ENCODE results near the gene IRF7.
A peak's percentile ranks its signal among the peaks of the same experiment; 100 is the strongest.

IRF7 gene

DNA sequence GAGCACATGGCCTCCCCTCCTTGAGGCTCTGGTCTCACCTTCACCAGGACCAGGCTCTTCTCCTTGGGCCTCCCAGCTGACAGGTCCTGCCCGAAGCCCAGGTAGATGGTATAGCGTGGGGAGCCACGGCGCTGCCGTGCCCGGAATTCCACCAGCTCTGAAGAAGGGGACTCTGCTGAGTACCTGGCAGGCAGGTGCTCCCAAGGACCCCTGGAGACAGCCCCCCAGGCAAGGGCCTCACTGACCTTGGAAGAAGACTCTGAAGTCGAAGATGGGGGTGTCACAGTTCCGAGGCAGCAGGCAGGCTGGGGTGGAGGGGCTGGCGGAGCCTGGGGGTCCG is 2.8 kb downstream of the IRF7 start:
- ATAC-seq (replicated peaks): no peak
- no peak for DNase-seq
- peaks cover 6 to 21% of the 10 kb centered on the region in 2 donors for H3K4me1 Mint-ChIP-seq (ENCODE audit: low read depth in 2 of 2)
- no peaks in the 10 kb centered on the region for H3K27me3 Mint-ChIP-seq
- peak overlapping the region; percentile 22 to 90 for H3K27ac Mint-ChIP-seq
- H3K4me3 Mint-ChIP-seq: no peak overlapping the region
- peaks cover 73% of the 10 kb centered on the region for H3K36me3 Mint-ChIP-seq (ENCODE audit: insufficient read depth)
- H3K9me3 Mint-ChIP-seq: no peaks in the 10 kb centered on the region

DNA sequence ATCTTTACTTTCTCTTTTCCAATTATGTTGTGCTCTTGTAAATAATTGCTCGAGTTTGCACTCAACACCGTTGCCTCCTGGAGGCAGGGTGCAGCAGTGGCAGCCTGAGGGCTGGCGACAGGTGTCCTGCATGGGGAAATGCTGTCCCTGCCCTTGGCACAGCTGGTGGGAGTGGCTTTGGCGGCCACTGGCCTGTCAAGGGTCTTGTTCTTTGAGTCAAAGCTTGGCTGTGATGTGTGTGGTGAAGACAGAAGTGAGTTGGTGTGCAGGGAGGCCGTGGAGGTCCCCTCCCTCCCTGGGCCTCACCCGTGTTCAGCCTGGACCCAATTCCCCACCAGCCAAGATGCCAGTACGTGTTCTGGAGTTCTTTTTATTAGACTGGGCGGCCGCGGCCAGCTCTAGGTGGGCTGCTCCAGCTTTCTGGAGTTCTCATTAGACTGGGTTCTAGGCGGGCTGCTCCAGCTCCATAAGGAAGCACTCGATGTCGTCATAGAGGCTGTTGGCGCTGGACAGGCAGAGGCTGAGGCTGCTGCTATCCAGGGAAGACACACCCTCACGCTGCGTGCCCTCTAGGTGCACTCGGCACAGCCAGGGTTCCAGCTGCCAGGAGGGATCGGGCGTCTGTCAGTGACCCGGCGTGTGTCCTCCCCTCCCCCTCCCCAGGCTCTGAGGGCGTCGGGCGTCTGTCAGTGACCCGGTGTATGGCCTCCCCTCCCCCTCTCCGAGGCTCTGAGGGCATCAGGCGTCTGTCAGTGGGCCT is 3.4 kb downstream of the IRF7 start:
- peaks cover 71% of the 10 kb centered on the region for H3K36me3 Mint-ChIP-seq (ENCODE audit: insufficient read depth)
- H3K9me3 Mint-ChIP-seq: no peaks in the 10 kb centered on the region
- DNase-seq (no peak), ATAC-seq (replicated peaks) (no peak)
- H3K27me3 Mint-ChIP-seq: no peaks in the 10 kb centered on the region
- H3K4me1 Mint-ChIP-seq (ENCODE audit: low read depth in 2 of 2): peaks cover 6 to 21% of the 10 kb centered on the region in 2 donors
- H3K27ac Mint-ChIP-seq: peak overlapping the region; percentile 86 to 90
- peak overlapping the region in 1 of 2 donors; percentile 6 for H3K4me3 Mint-ChIP-seq

DNA sequence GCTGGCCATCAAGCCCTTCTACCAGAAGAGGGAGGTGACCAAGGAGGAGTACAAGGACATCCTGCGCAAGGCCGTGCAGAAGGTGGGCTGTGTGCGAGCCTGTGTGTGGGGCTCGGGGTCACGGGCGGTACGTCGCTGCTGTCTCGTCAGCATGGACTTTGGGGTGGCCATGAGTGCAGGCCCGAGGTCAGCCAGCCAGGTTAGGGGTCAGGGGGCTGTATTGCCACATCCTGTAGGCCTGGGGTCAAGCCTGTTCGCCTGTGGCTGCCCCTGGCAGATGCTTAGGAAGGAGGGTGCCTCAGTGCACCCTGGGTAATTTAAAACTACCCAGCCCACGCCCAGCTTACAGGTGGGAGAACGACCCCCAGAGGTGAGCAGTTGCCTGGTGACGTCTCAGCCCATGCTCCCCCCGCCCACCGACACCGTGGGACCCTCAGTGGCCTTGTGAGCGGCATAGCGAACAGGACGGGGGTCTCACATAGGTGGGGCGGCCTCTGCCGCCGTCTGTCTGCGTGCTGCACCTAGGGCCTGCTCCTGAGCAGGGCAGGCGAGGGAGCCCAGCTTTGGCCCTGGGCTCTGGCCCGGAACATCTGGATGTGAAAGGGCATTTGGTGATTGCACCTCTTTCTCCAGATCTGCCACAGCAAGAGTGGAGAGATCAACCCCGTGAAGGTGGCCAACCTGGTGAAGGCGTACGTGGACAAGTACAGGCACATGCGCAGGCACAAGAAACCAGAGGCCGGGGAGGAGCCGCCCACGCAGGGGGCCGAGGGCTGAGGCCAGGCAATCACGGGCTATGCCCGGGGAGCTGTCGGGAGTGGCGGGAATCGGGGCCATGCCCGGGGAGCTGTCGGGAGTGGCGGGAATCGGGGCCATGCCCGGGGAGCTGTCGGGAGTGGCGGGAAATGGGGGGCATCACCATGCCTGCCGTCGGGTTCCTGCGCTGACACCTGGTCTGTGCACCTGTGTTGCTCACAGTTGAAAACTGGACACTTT is 4.5 kb downstream of the IRF7 start:
- DNase-seq (no peak), ATAC-seq (replicated peaks) (no peak)
- Mint-ChIP-seq H3K9me3 (no peaks in the 10 kb centered on the region), H3K4me3 (peak overlapping the region in 1 of 2 donors; percentile 6), H3K27ac (peak overlapping the region in 1 of 2 donors; percentile 90), H3K27me3 (no peaks in the 10 kb centered on the region), H3K36me3 (ENCODE audit: insufficient read depth) (peaks cover 81% of the 10 kb centered on the region), H3K4me1 (ENCODE audit: low read depth in 2 of 2) (peaks cover 6 to 20% of the 10 kb centered on the region in 2 donors)

DNA sequence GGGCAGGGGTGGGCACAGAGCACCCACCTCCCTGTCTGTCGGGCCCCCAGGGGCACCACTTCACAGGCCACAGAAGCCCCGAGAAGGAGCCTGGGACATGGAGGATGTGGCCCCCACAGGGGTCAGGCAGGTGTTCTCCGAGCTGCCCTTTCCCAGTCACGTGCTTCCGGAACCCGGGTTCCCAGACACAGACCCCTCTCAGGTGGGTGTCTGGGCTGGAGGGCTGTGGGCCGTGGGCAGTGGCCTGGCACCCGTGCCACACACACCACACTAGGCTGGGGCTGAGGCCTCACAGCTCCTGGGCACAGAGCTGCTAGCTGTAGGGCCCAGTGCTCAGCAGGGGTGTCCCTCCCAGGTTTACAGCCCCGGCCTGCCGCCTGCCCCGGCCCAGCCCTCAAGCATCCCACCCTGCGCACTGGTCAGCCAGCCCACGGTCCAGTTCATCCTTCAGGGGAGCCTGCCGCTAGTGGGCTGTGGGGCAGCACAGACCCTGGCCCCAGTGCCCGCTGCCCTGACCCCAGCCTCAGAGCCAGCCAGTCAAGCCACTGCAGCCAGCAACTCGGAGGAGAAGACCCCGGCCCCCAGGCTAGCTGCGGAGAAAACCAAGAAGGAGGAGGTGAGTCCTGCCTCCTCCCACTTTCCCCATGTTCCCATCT is 5.5 kb downstream of the IRF7 start:
- no peak for DNase-seq
- Mint-ChIP-seq H3K27ac (peak overlapping the region in 1 of 2 donors; percentile 90), H3K36me3 (ENCODE audit: insufficient read depth) (peaks cover 71% of the 10 kb centered on the region), H3K9me3 (no peaks in the 10 kb centered on the region), H3K27me3 (no peaks in the 10 kb centered on the region), H3K4me1 (ENCODE audit: low read depth in 2 of 2) (peaks cover 0 to 17% of the 10 kb centered on the region in 2 donors), H3K4me3 (no peak overlapping the region)
- no peak for ATAC-seq (replicated peaks)

DNA sequence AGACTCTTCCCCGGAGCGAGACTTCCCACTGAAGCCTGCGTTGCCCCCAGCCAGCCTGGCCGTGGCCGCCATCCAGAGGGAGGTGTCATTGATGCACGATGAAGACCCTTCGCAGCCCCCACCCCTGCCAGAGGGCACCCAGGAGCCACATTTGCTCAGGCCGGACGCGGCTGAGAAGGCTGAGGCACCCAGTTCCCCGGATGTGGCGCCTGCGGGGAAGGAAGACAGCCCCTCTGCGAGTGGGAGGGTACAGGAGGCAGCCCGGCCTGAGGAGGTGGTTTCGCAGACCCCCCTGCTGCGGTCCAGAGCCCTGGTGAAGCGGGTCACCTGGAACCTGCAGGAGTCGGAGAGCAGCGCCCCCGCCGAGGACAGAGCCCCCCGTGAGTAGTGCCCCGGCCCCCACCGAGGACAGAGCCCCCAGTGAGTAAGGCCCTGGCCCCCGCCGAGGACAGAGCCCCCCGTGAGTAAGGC is 6.4 kb downstream of the IRF7 start:
- Mint-ChIP-seq H3K27ac (no peak overlapping the region), H3K4me3 (no peak overlapping the region), H3K36me3 (ENCODE audit: insufficient read depth) (peaks cover 71% of the 10 kb centered on the region), H3K4me1 (ENCODE audit: low read depth in 2 of 2) (peaks cover 0 to 17% of the 10 kb centered on the region in 2 donors), H3K9me3 (no peaks in the 10 kb centered on the region), H3K27me3 (no peaks in the 10 kb centered on the region)
- ATAC-seq (replicated peaks) (no peak), DNase-seq (no peak)

DNA sequence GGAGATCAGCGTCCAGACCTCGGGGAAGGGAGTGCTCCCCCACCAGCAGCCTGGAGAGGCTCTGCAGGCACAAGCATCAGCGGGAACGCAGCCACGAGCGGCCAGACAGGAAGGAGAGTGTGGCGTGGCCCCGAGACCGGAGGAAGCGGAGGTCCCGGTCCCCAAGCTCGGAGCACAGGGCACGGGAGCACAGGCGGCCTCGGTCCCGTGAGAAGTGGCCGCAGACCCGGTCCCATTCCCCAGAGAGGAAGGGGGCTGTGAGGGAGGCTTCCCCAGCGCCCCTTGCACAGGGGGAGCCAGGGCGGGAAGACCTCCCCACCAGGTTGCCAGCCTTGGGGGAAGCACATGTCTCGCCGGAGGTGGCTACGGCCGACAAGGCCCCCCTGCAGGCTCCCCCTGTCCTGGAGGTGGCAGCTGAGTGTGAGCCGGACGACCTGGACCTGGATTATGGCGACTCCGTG is 6.9 kb downstream of the IRF7 start:
- DNase-seq (no peak), ATAC-seq (replicated peaks) (no peak)
- H3K27ac Mint-ChIP-seq: peak overlapping the region in 1 of 2 donors; percentile 72
- peaks cover 72% of the 10 kb centered on the region for H3K36me3 Mint-ChIP-seq (ENCODE audit: insufficient read depth)
- no peaks in the 10 kb centered on the region for H3K9me3 Mint-ChIP-seq
- no peaks in the 10 kb centered on the region for H3K27me3 Mint-ChIP-seq
- H3K4me3 Mint-ChIP-seq: no peak overlapping the region
- peaks cover 0 to 13% of the 10 kb centered on the region in 2 donors for H3K4me1 Mint-ChIP-seq (ENCODE audit: low read depth in 2 of 2)

DNA sequence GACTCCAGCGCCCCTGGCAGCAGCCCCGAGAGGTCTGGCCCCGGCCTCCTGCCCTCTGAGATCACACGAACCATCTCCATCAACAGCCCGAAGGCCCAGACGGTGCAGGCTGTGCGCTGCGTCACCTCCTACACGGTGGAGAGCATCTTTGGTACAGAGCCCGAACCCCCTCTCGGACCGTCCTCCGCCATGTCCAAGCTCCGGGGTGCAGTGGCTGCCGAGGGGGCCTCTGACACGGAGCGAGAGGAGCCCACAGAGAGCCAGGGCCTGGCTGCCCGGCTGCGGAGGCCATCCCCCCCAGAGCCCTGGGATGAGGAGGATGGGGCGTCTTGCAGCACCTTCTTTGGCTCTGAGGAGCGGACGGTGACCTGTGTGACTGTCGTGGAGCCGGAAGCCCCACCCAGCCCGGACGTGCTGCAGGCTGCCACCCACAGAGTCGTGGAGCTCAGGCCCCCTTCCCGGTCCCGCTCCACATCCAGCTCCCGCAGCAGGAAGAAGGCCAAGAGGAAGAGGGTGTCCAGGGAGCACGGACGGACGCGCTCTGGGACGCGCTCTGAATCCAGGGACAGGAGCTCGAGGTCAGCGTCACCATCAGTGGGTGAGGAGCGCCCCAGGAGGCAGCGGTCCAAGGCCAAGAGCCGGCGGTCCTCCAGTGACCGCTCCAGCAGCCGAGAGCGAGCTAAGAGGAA is 7.6 kb downstream of the IRF7 start:
- Mint-ChIP-seq H3K4me3 (no peak overlapping the region), H3K4me1 (ENCODE audit: low read depth in 2 of 2) (peaks cover 0 to 10% of the 10 kb centered on the region in 2 donors), H3K27ac (peak overlapping the region in 1 of 2 donors; percentile 72), H3K36me3 (ENCODE audit: insufficient read depth) (peaks cover 71% of the 10 kb centered on the region), H3K9me3 (no peaks in the 10 kb centered on the region), H3K27me3 (no peaks in the 10 kb centered on the region)
- ATAC-seq (replicated peaks) (no peak), DNase-seq (no peak)

DNA sequence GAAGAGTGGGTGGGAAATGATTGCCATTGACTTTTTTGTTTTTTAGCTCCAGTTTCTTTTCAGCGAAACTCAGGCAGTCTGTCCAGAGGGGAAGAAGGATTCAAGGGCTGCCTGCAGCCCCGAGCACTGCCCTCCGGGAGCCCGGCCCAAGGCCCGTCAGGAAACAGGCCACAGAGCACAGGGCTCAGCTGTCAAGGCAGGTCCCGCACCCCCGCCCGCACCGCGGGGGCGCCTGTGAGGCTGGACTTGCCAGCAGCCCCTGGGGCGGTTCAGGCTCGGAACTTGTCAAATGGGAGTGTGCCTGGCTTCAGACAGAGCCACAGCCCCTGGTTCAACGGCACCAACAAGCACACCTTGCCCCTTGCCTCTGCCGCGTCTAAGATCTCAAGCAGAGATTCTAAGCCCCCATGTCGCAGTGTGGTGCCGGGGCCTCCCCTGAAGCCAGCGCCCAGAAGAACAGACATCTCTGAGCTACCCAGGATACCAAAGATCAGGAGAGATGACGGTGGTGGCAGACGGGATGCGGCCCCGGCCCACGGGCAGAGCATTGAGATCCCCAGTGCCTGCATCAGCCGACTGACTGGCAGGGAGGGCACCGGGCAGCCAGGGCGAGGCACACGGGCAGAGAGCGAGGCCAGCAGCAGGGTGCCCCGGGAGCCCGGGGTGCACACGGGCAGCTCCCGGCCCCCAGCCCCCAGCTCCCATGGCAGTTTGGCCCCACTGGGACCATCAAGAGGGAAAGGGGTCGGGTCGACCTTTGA is 8.6 kb downstream of the IRF7 start:
- Mint-ChIP-seq H3K27me3 (no peaks in the 10 kb centered on the region), H3K4me1 (ENCODE audit: low read depth in 2 of 2) (peaks cover 0 to 3% of the 10 kb centered on the region in 2 donors), H3K9me3 (no peaks in the 10 kb centered on the region), H3K4me3 (no peak overlapping the region), H3K36me3 (ENCODE audit: insufficient read depth) (peaks cover 74% of the 10 kb centered on the region), H3K27ac (peak overlapping the region in 1 of 2 donors; percentile 55)
- ATAC-seq (replicated peaks) (no peak), DNase-seq (no peak)

DNA sequence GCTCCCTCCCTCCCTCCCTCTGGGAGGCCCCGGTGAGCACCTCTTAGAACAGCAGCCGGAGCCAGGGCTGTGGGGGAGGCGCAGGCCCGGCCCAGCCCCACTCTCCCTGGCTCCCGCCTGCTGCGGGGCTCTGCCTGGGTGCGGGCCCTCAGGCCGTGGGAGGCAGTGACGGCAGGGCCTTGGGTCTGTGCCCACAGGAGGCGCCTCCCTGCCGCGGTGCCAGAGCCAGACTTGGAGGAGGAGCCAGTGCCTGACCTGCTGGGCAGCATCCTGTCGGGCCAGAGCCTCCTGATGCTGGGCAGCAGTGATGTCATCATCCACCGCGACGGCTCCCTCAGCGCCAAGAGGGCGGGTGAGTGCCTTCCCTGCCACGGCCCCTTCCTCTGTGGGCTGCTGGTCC is 9.5 kb downstream of the IRF7 start:
- Mint-ChIP-seq H3K36me3 (ENCODE audit: insufficient read depth) (peaks cover 74% of the 10 kb centered on the region), H3K27ac (peak overlapping the region in 1 of 2 donors; percentile 55), H3K4me3 (no peak overlapping the region), H3K9me3 (no peaks in the 10 kb centered on the region), H3K4me1 (ENCODE audit: low read depth in 2 of 2) (peaks cover 0 to 1% of the 10 kb centered on the region in 2 donors), H3K27me3 (no peaks in the 10 kb centered on the region)
- ATAC-seq (replicated peaks): no peak
- DNase-seq: no peak

DNA sequence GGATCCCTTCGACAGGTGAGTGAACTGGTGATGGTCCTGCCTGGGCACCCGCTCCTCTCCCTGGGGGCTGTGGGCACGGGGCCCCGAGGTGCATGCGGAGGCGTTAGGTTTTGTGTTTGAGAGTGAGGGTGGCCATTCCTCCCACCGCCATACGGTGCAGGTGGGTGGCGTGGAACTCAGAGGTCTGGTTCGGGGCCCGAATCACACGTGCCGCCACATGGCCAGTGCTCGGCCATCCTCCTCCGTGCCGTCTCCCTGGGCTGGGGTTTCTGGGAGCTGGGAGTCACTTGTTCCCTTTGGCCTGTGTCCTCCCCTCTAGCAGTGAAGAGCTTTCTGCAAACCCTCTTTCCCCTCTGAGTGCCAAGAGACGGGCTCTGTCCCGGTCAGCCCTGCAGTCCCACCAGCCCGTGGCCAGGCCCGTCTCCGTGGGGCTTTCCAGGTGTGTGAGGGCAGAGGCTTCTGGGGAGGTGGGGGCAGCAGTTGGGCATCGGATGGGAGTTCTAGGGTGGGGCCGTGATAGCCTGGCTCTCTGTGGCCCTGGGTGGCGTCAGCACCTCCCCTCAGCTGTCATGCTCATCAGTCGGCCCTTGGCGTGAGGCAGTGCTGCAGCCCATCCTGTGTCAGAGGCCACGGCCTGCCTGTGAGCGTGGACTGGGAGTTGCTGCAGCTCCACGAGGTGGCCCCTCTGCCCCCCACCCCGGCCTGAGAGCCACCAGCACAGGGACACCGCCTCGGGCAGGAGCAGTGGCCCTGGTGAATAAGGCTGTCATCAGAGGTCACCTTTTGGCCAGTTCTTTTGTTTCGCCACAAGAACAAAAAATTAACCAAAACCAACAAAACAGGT is 10.2 kb downstream of the IRF7 start:
- DNase-seq (no peak), ATAC-seq (replicated peaks) (no peak)
- H3K27me3 Mint-ChIP-seq: no peaks in the 10 kb centered on the region
- no peak overlapping the region for H3K27ac Mint-ChIP-seq
- peaks cover 73% of the 10 kb centered on the region for H3K36me3 Mint-ChIP-seq (ENCODE audit: insufficient read depth)
- H3K9me3 Mint-ChIP-seq: no peaks in the 10 kb centered on the region
- peaks cover 0 to 1% of the 10 kb centered on the region in 2 donors for H3K4me1 Mint-ChIP-seq (ENCODE audit: low read depth in 2 of 2)
- H3K4me3 Mint-ChIP-seq: no peak overlapping the region

DNA sequence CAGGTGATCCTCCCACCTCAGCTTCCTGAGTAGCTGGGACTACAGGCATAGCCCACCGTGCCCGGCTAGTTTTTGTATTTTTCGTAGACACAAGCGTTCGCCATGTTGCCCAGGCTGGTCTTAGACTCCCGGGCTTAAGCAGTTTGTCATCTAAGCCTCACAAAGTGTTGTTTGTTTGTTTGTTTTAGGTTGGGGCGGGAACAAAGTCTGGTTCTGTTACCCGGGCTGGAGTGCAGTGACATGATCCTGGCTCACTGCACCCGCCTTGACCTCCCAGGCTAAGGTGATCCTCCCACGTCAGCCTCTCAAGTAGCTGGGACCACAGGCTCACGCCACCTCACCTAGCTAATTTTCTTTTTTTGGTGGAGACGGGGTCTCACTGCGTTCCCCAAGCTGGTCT is 12.6 kb downstream of the IRF7 start:
- H3K27me3 Mint-ChIP-seq: no peaks in the 10 kb centered on the region
- no peak for ATAC-seq (replicated peaks)
- peaks cover 0 to 1% of the 10 kb centered on the region in 2 donors for H3K4me1 Mint-ChIP-seq (ENCODE audit: low read depth in 2 of 2)
- H3K27ac Mint-ChIP-seq: no peak overlapping the region
- peaks cover 75% of the 10 kb centered on the region for H3K36me3 Mint-ChIP-seq (ENCODE audit: insufficient read depth)
- DNase-seq: no peak
- no peaks in the 10 kb centered on the region for H3K9me3 Mint-ChIP-seq
- H3K4me3 Mint-ChIP-seq: no peak overlapping the region
